K562 (cell line): Measurements from ENCODE around the gene DNAJB14.

ENCODE experiments used
- C11orf30 ChIP-seq: fragments of 450-650 bp; IDR thresholded peaks from 2 replicates; pipeline ENCODE4 v1.6.1; 2016; ENCODE audit warnings: low read depth, mild to moderate bottlenecking
- CTCF ChIP-seq, 3 experiments: IDR thresholded peaks in 2 of 3; conservative IDR thresholded peaks in 1 of 3; 2 replicates each; pipeline ENCODE4 v1.5.1; 2011 to 2012; ENCODE audit warnings: low read length in 3 of 3, mild to moderate bottlenecking in 3 of 3, control low read depth in 2 of 3, improper control_type of control experiment in 1 of 3, inconsistent platforms in 1 of 3, low read depth in 1 of 3, mixed read lengths in 1 of 3, moderate library complexity in 1 of 3; ENCODE audit not compliant: insufficient read depth in 2 of 3
- HIVEP1 ChIP-seq: fragments of 250-450 bp; sonication (Bioruptor Pico); IDR thresholded peaks from 2 replicates; pipeline ENCODE4 v1.4.0; 2020; ENCODE audit warnings: mild to moderate bottlenecking
- MAX ChIP-seq: sonication (generic); formaldehyde crosslinking; IDR thresholded peaks from 2 replicates; pipeline ENCODE4 v1.9.0; 2022; ENCODE audit warnings: mild to moderate bottlenecking, missing genetic modification reagents
- MCM7 ChIP-seq, 2 experiments: fragments of 450-650 bp; IDR thresholded peaks; 2 replicates each; pipeline ENCODE4 v1.6.1; 2016 to 2018
- NR1H2 ChIP-seq: sonication (generic); formaldehyde crosslinking; IDR thresholded peaks from 2 replicates; pipeline ENCODE4 v1.4.0; 2020; ENCODE audit warnings: mild to moderate bottlenecking, missing genetic modification reagents
- POLR2A ChIP-seq: fragments of 450-650 bp; conservative IDR thresholded peaks from 2 replicates; pipeline ENCODE4 v1.6.1; 2016
- SMC3 ChIP-seq: conservative IDR thresholded peaks from 2 replicates; pipeline ENCODE4 v1.6.1; 2011; ENCODE audit warnings: low read depth, low read length, improper control_type of control experiment; ENCODE audit not compliant: insufficient read depth
- ZBTB34 ChIP-seq: fragments of 250-450 bp; sonication (Bioruptor Pico); IDR thresholded peaks from 2 replicates; pipeline ENCODE4 v1.8.0; 2021; ENCODE audit warnings: mild to moderate bottlenecking, moderate library complexity
- ZFP30 ChIP-seq: fragments of 250-450 bp; sonication (Bioruptor Pico); IDR thresholded peaks from 2 replicates; pipeline ENCODE4 v1.8.0; 2022; ENCODE audit warnings: moderate library complexity, mild to moderate bottlenecking, inconsistent platforms, borderline replicate concordance
- ZHX1 ChIP-seq: fragments of 150-350 bp; conservative IDR thresholded peaks from 2 replicates; pipeline ENCODE4 v1.6.1; 2014; ENCODE audit warnings: low read length
- ZNF280A ChIP-seq: fragments of 450-650 bp; IDR thresholded peaks from 2 replicates; pipeline ENCODE4 v1.6.1; 2018; ENCODE audit warnings: mild to moderate bottlenecking, low read depth; ENCODE audit not compliant: partially characterized antibody

- no peak for TF ChIP-seq NR1H2 (CRISPR knock-in tag)
- TF ChIP-seq ZNF280A: no peak
- no peak for TF ChIP-seq CTCF (IDR thresholded peaks at IDR 0.05 in 2 of 3, conservative IDR thresholded peaks at IDR 0.05 in 1 of 3; ENCODE audit: insufficient read depth in 2 of 3, low read depth in 1 of 3, low read length in 3 of 3)
- TF ChIP-seq ZHX1: no peak
- no peak for TF ChIP-seq ZFP30 (CRISPR knock-in tag)
- no peak for TF ChIP-seq MCM7 (IDR thresholded peaks at IDR 0.05)
- no peak for TF ChIP-seq MAX (CRISPR knock-in tag)
- TF ChIP-seq ZBTB34 (CRISPR knock-in tag): no peak
- TF ChIP-seq POLR2A: no peak
- no peak for TF ChIP-seq HIVEP1 (CRISPR knock-in tag)
- TF ChIP-seq SMC3: no peak
- TF ChIP-seq C11orf30: no peak
Observed at GRCh38 chr4:99886146-99886545, 60.3 kb downstream of the DNAJB14 start.
